KBM-7 (cell line): Measurements from ENCODE around the gene CCDC71.
A peak's percentile ranks its signal among the peaks of the same experiment; 100 is the strongest.

Experiments used
- DNase-seq: peaks from one replicate; pipeline ENCODE4 v3.0.0-alpha.2; 2015
- in situ Hi-C: fragments of 300-500 bp; cut with MboI; formaldehyde crosslinking; loops from 2 replicates; pipeline ENCODE4 v1.14.3; 2020; ENCODE audit warnings: low sequenced_read_pairs, low pct_unique_long_range_greater_than_20kb, mixed read lengths

The CCDC71 gene

GRCh38 chr3:49171775-49172500 is 5.8 kb upstream of the CCDC71 start:
- in situ Hi-C loops: no loop called here
- no peak for DNase-seq

DNA sequence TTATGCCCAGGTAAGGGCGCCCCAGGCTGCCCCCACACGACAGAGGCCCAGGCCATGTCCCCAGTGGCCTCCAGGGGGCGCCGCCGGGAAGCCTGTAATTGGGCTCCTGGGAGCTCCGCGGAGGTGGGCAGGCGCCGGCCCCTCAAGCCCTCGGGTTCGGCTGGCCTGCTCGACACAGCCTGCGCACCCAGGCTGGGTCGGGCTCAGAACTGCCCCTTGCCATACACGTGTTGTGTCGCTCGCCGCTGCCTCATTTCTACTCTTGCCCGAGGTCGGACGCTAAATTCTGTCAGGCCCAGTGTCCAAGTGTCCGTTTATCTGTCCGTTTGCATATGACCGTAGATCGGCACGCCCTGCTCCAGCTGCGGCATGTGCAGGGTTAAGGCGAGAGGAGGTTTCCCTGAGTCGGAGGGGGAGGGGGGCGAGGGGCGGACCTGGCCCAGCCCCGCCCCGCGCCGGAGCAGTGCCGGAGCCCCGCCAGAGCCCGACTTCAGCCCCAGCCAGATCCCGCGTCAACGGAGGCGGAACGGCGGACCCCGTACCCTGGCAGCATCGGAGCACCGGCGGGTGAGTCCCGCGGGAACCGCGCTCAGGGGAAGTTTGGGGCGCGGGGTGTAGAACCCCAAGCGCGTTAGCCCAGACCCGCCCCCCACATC is 5.1 kb upstream of the CCDC71 start, which contains the start of gene KLHDC8B:
Gene KLHDC8B (plus strand): TSS at position 480 of the 656 bp plus-strand sequence. CDS start 1,172 bp downstream, outside the sequence.
- peak; percentile 90 for DNase-seq
- in situ Hi-C loops: no loop called here

DNA sequence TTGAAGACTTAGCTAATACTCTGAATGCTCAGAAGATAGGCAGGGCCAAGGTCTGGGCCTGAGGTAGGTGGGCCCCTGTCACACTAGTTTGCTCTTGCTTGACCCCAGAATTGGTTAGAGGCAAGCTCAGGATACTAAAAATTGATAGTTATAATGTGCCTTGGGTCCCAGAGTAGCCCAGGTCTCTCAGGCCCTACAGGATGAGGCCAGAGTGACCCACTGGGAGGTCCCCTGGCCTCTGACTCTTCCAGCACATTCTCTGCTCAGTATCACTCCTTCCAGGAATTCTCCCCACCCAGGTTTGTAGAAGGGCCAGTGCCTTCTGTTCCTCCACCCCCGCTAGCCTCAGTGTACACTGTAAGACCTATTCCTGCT is 4.6 kb upstream of the CCDC71 start:
- no peak for DNase-seq
- in situ Hi-C loops: no loop called here

- DNase-seq: no peak
- in situ Hi-C loops: no loop called here
These were observed 823 bp upstream of the CCDC71 start for GRCh38 chr3:49166752-49167556.

DNA sequence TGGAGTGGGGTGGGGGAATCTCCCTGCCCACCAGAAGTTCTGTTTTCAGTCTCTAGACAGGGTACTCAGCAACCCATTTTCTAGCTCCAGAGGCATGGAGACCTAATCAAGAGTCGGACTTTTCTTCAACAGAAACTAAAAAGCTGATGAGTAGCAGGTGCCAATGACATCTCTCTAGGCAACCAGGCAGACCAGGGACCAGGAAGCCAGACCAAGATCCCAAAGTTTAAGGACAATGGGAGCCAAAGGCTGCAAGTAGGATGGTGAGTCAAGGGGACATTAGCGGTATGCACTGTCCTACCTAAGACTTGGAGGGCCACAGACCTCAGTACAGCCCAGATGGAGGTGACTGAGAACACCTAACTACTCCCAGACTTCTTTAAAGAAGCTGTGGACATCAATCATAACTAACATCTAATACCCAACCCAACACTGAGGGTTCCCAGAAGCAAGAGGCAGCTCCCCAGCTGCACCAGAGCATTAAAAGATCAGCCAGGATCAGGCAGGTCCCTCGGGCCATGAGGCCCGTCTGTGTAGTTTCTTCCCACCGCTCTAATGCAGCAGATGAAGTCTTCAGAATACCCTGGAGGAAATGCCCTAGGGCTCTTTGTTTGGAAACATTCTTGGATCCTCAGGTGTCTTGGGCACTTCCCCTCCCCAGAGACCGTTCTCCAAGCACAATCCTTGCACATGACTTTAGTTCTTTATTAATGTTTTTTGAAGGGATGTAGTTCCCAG is 979 bp downstream of the CCDC71 start:
- in situ Hi-C loops: no loop called here
- DNase-seq: no peak

GRCh38 chr3:49163609-49164008 is 2.5 kb downstream of the CCDC71 start:
- in situ Hi-C loops: no loop called here
- no peak for DNase-seq

DNA sequence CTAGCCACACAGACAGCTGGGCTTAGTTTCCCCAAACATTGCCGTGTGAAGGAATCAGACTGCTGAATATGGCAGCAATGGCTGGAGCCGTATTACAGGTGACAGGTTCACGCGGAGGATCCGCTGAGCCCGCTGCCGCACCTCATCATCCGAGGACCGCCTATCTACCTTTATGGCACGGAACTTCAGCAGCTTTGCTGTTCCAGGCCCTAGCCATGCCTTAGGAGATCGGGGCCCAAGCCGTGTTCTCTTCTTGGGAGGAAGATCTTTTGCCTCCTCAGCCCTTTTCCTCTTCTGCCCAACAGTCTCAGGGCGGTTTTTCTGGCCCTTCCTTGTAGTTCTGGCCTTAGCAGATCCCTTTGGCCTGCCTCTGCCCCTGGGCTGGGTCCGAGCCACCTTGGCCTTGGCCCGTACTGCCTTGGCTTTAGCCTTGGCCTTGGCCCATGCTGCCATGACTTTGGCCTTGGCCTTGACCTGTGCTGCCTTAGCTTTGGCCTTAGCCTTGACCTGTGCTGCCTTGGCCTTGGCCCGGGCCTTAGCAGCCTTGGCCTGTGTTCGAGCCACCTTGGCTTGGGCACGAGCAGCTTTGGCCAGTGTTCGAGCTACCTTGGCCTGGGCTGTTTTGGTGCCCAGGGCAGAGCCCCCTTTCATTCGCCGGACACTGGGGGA is 3.2 kb downstream of the CCDC71 start:
- in situ Hi-C loops: no loop called here
- DNase-seq: no peak

DNA sequence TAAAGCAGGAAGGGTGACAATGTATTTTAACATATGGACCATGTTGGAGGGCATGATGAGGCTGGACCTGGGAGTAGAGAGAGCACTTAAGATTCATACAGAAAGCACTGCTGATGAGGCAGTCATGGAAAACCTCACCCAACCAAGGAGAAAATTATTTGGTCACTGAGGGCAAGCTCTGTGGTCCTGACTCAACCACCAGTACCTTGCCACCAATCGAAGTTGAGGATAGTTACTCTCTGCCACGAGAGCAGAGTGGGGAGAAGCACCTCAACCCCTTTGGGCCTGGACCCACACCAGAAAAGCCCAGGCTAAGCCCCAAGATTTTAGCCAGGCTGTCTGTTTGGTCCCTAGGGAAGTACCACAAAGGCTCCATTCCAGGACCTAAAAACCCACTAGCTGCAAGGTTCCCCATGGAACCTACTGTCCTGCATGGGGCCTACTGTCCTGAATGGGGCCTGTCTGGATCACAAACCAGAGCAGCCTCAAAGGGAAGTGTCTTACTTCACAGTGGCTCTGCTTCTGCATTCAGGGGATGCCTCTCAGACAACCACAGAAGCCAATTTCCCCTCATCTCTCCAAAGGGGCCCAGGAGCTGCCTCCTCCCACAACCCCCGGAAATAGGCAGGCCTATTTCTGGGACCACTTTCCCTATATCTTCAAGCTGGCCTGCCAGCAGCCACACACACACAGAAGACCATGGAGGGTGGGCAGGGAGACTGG is 4.2 kb downstream of the CCDC71 start:
- in situ Hi-C loops: no loop called here
- DNase-seq: peak; percentile 80

GRCh38 chr3:49161197-49161596 is 4.9 kb downstream of the CCDC71 start:
- no peak for DNase-seq
- in situ Hi-C loops: no loop called here

GRCh38 chr3:49158792-49159191 is 7.3 kb downstream of the CCDC71 start:
- in situ Hi-C loops: no loop called here
- DNase-seq: no peak

DNA sequence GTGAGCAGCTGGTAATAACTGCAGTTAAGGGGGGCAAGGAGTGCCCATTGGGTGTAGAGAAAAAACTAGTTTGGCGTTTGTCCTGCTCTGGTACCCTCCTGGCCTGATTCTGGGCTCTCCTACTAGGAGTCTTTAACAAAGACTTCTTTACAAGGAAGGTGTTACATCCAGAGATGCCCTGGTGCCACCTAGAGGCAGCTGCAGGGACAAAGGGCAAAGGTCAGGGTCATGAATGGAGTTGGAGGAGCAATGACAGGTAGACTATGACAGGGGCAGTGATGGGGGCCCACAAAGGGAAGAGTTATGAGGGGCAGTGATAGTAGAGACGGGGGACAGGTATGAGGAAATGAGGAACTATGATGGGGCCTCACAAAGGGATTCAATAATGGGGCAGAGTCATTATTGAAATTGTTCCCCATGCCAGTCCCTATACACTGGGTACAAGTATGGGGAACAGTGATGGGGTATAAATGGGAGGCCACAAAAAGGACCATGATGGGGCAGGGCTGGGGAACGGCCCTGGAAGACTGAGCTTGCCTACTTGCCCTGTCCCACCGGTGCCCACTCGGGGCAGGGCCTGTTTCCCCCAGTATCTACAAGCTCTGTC is 7.9 kb downstream of the CCDC71 start:
- in situ Hi-C loops: no loop called here
- peak; percentile 60 for DNase-seq

DNA sequence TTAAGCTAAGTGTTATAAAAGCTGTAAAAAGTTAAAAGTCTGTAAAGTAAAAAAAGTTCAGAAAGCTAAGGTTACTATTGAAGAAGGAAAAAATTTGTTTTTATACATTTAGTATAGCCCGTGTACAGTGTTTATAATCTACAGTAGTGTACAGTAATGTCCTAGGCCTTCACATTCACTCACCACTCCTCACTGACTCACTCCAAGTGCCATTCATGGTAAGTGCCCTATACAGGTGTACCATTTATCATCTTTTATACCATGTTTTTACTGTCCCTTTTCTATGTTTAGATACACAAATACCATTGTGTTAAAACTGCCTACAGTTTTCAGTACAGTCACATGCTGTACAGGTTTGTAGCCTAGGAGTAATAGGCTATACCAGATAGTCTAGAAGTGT is 8.8 kb downstream of the CCDC71 start:
- in situ Hi-C loops: no loop called here
- DNase-seq: no peak

DNA sequence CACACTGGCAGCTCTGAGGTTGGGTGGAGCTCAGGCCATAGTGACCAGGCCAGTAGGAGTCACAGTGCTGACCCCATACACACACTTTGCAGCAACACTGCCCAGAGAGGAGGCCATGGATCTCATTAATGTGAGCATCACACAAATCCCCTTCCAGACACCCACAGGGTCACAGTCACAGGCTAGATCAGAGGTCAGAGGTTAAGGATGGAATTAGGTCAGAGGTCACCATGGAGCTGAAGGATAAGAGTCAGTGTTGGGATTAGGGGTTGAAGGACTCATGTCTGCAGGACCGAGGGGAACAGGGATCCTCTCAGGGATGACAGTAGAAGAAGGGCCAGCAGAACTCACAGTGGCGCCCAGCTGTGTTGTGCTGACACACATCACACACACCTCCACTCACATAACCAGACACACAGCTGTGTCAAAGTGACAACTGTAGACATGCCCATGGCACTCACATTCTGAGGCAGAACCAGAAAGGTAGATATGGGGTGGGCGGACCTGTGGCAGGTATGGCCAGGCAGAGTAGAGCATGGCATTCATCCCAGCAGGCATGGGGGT is 12.7 kb downstream of the CCDC71 start:
- no peak for DNase-seq
- in situ Hi-C loops: no loop called here

- no peak for DNase-seq
- in situ Hi-C loops: no loop called here
These were observed 14.5 kb downstream of the CCDC71 start for GRCh38 chr3:49151610-49152009.

DNA sequence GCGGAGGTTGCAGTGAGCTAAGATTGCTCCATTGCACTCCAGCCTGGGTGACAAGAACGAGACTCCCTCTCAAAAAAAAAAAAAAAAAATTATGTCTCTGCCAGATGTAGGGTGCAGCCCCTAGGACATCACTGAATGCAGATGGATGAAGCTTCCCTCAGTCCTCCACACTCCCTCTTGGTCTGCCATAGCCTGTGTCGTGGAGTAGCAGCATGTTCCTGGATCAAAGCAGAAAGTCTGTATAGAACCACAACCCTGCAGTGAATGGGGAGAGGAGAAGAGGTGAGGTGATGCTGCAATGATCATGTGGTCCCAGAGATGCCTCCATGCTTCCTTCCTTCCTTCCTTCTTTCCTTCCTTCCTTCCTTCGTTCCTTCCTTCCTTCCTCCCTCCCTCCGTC is 18.0 kb downstream of the CCDC71 start:
- in situ Hi-C loops: no loop called here
- no peak for DNase-seq

- DNase-seq: no peak
- in situ Hi-C loops: no loop called here
These were observed 26.1 kb downstream of the CCDC71 start for GRCh38 chr3:49140080-49140479.

GRCh38 chr3:49135499-49135898 is 30.6 kb downstream of the CCDC71 start:
- in situ Hi-C loops: no loop called here
- DNase-seq: no peak
